Measurements from ENCODE around the gene CLCN4.

CLCN4 gene

DNA sequence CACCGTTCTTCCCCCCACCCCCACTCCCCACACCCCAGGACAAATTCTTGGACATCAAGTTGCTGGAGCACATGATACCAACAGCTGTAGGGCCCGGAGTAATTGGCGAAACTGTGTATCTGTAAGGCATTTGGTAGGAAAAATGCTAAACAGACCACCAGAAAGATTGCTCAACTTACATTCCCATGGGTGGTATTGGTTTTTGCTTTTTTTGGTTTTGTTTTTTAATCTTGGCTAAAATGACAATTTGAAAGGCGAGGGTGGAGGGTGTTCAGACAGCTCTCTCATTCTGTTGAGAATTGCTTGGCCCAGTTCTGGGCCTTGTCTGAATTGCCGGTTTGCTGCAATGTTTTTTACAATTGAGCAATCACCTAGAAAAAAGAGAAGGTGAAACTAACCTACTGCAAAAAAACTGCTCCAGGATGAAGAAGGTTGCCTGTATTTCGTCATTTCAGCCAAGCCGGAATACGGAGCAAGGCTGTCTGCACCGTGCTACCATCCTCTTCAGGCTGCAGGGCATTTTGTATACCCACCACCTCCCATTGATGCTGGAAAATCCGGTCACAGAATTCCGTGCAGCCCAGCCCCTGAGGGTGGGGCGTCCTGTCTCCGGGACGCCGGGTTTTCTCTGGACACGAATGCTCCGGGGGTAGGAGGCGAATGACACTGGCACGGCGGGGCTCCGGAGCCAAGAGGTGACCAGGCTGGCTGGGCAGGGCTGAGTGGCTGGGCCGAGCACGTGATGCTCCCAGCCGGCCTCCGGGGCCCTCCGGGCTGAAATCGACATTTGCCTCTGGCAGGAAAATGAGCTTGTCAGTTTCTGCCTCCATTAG is at the start of gene CLCN4:
Gene CLCN4 (plus strand): TSS at position 777 of the 833 bp plus-strand sequence. CDS start 28,058 bp downstream, outside the sequence.
- no peak for DNase-seq (ENCODE audit: low spot score)

DNA sequence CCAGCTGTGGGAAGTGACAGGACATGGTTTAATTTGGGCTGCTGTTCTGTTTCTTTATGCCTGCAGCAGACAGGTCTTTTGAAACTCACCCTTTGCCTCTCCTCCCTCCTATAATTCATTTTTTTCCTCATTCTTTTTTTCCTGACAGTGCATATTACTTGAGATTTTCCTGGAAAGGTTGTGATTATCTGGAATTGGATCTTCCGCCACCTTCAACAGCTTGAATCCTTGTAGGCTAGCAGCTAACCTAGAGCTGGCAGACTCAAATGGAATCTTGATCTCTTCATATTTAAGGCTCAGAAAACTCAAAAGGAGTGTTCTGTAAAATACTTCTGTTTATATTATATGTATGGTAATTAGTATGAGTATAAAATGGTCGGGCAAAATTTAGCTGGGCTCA is 49.3 kb upstream of the CLCN4 start:
- DNase-seq (ENCODE audit: low spot score), result no peak

DNA sequence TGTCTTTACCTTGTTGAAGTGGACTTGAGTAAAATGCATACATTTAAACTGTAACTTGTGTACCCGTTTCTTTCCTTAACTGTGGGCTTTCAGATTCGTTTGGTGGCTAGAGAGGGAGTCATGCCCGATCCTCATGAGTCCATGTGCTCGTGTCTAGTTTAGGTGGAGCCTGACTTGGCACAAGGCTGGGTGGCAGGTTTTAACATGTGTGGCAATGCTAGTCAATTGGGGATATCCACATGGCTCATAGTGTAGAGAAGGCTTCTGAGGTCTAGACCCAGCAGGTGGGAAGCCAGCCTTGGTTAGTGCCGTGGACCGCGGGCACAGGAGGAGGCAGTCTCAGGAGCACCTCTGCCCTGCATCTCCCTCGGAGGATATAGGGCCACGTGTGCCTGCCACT is 48.5 kb upstream of the CLCN4 start:
- DNase-seq (ENCODE audit: low spot score), result no peak

DNA sequence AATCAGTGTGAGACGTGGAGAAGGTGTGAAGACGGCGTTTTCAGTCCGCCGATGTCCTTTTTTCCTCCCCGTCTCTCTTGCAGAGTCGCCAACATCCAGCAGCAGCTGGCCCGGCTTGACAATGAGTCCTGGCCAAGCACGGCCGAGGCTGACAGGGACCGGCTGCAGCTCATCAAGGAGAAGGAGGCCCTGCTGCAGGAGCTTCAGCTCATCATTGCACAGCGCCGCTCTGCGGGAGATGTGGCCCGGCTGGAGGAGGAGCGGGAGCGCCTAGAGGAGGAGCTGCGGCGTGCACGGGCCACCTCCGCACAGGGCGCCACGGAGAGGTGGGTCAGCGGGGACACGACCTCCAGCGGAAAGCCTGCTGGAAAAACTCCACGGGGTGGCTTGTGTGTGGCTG is 47.1 kb upstream of the CLCN4 start:
- no peak for DNase-seq (ENCODE audit: low spot score)

DNA sequence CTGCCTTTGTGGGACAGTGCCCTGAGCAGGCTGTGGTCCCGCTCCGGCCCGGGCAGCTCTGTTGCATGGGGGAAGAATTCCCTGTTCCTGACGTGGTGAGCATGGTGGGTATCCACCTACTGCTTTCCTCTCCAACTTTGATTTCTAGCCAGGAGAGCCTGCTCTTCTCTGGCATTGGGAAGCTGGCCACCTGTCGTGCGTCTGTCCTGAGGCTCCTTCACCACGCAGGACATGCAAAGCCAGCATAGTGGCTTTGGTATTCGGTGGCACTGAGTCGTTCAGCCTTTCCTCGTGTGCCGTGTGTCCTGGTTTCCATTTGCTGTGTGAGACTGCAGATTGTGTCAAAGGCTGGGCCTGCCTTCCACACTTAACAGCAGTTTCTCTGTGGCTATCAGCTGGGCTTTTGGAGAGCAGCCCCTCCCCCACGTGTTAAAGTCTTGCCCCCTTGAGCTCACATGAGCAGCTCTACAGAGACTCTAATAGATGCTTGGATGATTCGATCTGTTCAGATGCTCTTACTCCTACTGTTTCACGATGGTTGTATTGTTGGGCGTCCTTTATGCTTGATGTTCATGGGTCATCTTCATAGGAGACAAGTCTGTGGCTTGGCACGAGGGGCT is 46.3 kb upstream of the CLCN4 start:
- no peak for DNase-seq (ENCODE audit: low spot score)

DNA sequence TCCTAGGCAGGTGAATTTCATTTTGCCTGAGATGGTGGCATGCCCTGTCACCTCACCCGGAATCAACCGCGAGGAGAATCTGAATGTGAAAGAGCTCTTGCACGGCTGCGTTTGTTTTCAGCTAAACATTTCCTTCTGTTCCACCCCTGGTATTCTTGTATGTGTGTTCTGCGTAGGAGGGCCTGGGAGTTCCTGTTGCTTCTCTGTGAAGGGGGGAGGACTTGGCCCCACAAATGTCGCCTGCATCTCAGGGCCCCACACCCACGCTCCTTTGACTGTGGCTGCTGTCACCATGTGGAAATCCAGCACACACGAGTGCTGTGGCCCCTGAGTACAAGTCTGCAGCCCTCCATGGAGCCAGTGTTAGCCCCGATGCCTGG is 45.8 kb upstream of the CLCN4 start:
- DNase-seq (ENCODE audit: low spot score), result no peak

DNA sequence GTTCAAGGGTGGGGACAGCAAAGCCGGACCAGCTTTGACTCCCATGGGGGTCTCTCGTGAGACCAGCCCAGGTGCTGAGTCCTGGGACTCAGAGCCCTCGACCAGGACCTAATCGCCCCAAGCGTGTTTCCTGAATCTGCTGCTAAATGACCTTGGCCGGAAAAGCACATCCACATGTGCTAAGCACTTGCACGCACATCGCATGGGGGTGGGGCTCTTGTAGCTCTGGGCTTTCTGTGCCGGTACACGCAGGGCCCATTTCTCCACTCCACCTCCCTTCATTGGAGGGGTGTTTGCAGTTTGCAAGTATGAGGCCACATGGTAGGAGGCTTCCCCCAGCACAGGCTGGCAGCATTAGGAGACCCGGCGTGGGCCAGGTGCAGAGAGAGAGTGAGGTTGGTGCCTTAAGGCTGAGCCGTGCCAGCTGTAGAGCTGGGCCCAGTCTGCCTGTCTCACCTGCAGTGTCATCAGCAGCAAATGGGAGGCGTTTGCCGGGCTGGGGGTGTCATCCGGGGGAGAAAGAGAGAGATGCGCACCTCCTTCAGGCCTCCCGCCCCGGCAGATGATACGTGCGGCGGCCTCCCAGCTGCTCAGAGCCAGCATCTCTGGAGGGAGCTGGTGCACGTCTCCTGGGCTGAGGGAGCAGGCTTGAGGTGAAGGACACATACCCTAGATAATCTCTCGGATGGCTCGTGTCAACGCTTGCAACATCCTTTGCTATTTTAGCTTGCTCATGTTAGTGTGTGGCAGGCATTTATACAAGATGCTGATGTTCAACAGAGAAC is 45.2 kb upstream of the CLCN4 start:
- no peak for DNase-seq (ENCODE audit: low spot score)

DNA sequence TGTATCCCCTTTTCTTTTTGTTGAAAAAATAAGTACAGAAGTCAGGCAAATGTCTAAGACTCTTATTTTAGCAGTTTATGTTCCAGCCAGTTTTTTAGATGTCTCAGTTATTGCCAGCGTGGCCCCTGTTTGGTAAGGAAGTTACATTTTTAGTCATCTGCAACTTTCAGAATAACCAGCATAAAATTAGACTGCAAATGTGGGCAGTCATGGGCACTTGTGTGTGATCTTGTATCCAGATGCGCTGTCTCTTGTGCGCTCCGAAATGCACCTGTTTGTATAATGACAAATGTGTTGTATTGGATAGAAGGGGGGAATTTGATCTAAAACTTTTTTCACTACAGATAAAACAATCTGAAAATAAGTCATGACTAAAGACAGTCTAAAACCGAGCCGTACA is 44.3 kb upstream of the CLCN4 start:
- DNase-seq (ENCODE audit: low spot score), result no peak

DNA sequence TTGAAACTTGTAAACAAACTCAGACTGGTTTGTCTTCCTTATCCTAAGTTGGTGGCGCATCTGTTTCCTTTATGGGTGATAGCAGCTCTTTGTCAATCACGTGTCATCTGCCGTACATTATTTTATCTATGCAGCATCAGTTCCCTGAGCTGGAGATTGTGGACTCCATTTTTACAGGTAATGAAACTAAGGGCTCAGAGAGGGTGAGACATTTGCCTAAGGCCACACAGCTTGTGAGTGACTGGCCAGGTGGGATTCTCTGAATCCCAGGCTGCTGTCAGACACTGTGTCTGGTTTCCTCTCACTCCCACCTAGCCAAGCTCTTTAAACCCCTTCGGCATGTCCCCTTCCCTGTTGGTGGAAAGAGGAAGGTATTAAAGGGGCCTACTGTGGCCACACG is 41.7 kb upstream of the CLCN4 start:
- DNase-seq (ENCODE audit: low spot score), result no peak

DNA sequence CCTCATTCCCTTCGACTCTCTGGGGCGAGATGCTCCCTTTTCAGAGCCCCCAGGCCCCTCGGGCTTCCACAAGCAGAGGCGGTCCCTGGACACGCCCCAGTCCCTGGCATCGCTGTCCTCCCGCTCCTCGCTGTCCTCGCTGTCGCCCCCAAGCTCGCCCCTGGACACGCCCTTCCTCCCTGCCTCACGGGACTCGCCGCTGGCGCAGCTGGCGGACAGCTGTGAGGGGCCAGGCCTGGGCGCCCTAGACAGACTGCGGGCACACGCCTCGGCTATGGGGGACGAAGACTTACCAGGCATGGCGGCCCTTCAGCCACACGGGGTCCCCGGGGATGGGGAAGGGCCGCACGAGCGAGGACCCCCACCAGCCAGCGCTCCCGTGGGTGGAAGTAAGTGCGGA is 39.5 kb upstream of the CLCN4 start:
- DNase-seq (ENCODE audit: low spot score), result no peak

DNA sequence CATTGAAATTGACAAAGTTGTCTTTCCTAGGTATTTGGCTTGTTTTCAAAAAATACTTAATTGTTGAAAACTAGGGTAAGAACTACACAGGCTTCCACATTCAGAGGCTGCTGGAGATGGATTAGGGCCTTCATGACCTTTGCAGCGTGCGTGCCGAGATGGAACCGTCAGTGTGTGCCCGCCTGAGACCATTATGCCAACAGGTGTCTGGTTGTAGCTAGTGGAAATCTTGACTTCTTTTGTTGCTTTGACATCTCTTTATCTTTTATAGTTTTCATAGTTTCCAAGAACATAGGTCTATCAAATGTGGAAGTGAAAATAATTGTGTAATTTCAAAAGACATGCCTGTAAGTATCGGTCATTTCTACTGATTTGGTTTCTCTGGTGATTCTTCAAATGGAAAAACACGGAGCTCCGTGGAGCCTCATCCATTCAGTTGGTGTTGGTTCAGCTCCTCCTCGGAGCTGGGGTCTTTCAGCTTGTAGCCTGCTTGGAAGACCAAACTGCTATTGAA is 38.9 kb upstream of the CLCN4 start:
- DNase-seq (ENCODE audit: low spot score), result no peak

DNA sequence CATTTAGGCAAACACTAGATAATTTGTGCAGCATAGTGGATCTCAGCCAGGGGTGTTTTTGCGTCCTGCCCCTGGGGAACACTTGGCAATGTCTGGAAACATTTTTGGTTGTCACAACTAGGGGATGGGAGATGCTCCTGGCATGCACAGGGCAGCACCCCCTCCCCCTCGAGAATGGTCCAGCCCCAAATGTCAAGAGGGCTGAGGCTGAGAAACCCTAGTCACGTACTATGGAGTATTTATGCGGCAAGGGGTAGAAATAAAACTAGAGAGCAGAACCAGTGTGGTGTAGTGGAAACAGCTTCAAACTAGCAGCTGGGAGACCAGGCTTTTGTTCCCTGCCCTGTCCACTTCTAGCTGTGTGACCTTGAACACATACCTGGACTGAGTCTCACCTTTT is 38.2 kb upstream of the CLCN4 start:
- DNase-seq (ENCODE audit: low spot score), result no peak

DNA sequence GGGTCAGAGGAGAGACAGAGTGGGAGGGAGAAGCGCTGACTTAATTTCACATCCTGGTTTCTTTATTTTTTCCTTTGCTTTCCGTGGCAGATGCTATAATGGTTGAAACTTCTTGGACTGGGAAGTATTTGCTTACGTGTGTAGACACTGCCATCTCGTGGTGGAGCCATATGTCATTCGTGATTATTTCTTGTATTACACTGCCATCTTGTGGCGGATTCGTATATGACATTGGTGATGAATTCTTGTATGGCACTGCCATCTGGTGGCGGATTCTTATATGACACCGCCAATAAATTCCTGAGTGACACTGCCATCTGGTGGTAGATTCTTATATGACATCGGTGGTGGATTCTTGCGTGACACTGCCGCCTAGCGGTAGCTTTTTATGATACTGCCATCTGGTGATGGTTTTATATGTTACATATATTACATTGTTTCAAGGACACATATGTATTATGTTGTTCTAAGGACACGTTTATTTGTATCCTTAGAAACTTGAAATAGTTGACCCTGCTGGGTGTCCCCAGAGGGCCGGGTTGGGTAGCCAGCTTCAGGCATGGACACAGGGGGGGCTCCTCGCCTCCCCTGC is 37.3 kb upstream of the CLCN4 start:
- DNase-seq (ENCODE audit: low spot score), result peak; percentile 44

DNA sequence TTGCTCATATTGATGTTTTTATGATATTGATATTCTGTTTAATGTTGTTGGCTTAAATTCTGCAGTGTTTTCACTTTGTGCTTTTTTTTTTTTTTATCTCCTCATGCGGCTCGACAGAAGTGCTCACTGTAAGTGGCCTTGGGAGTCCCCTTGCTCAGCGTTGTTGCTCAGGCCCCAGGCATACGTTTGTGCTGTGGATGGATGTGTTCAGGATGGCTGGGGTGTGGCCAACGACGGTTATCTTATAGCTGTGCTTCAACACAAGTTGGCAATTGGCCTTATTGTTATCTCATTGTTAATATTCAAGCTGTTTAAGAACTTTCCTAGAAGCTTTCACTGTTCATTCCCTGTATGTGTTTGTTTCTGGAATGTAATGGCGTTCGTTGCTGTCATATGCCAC is 36.4 kb upstream of the CLCN4 start:
- no peak for DNase-seq (ENCODE audit: low spot score)

DNA sequence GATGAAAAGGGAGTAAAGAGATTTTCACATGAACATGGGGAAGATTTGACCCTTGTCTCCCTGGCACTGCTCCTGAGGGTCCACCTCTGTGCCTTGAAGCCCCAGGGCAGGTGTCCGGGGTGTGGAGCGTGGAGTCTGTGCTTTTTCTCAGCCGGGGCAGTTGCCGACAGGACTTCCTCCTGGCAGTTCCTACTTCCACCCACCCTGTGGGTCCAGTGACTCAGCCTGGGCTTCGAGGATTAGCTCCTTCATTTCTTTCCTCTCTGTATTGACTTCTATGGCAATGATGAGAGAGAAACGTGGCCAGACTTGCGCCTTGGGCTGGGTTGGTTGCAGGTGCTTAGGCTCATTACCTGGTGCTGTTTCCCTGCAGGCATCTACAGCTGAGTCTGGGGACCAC is 35.9 kb upstream of the CLCN4 start:
- no peak for DNase-seq (ENCODE audit: low spot score)

DNA sequence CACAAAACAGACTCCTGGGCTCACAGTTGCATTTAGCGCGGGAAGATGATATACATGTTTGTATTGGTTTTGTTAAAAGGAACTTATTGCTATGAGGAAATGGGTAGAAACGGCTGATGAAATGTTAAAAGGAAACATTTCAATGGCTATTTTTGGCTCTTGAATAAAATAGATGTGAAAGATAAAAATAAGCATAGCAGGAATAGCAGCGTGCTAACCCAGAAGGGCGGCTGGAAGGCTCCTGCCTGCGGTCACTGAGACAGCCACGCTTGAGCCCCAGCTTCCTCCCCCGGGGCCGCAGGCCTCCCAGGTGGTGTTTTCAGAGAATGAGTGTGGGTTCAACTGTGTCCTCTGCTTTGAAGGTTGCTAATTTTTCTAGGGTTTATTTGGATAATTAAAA is 35.0 kb upstream of the CLCN4 start:
- no peak for DNase-seq (ENCODE audit: low spot score)

DNA sequence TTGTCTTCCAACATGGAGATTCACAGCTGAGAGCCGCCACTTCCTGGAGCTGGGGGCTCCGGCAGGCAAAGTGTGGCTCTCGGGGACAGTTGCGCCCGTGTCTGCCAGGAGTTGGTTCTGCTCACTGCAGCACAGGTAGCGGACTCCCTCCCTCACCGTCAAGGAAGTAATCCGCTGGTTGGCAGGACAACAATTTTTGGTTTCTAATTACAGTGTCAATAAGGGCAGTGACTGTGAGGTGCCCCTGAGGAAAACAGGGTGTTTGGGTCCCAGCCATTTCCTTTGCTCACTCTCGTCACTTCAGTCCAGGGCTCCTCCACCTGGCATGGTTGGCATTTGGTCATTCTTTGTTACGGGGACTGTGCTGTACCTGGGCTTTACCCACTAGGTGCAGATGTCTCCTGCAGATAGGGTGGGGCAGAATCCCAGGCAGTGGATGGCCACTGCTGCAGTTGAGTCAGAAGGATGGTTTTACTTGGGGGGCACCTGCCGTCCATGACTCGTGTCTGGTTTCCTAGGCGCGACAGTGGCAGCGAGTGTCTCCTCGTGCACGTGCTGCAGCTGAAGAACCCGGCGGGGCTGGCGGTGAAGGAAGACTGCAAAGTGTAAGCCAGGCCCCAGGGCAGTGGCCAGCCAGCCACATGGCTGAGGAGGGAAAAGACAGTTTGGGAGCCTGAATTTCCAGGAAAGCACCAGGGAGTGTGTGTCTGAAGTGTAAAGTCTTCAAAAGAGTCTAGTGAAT is 32.1 kb upstream of the CLCN4 start:
- DNase-seq (ENCODE audit: low spot score), result no peak

DNA sequence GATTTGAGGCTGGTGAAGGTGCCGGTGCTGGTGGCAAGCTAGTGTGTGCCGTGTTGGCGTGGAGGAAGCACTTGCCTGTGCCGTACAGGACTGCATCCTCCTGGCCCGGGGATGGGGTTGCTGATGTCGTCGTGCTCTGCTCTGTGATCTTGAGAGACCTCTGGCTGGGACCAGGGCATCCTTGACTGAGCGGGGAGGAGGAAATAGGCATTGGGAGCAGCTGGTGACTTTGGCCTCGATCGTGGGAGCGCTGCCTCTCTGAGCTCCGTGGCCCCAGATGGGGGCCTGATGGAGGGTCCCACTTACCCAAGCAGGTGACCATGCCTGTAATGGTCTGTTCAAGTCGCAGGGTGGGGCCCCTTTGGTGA is 31.5 kb upstream of the CLCN4 start:
- no peak for DNase-seq (ENCODE audit: low spot score)

DNA sequence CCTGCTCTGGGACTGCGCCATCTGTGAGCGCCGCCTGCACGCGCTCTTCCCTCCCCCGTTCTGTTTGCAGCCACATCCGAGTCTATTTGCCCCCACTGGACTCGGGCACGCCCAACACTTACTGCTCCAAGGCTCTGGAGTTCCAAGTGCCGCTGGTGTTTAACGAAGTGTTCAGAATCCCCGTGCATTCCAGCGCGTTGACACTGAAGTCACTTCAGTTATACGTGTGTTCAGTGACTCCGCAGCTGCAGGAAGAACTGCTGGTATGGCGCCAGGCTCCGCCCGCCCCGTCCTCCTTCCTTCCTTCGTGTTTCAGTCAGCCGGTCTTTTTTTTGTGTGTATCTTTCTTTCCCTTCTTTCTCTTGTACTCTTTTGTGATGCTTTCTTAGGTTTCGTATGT is 30.7 kb upstream of the CLCN4 start:
- DNase-seq (ENCODE audit: low spot score), result no peak

DNA sequence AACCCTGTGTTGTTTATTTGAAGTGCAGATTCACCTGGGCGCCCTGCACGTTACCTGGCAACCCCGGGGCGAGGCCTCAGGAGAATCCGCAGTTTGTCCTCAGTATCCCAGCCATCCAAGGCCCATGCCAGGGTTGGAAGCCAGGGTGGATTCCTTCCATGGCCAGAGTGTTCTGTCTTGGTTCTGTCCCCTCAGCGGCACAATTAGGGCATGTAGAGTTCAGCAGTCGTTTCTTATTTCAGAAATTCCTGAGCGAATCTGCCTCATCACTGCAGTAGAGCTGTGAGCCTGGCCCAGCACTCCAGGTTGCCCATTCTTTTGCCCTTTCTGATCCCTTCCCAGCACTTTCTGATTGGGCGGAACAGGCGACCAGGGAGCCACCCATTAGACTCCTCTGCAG is 29.9 kb upstream of the CLCN4 start:
- no peak for DNase-seq (ENCODE audit: low spot score)

DNA sequence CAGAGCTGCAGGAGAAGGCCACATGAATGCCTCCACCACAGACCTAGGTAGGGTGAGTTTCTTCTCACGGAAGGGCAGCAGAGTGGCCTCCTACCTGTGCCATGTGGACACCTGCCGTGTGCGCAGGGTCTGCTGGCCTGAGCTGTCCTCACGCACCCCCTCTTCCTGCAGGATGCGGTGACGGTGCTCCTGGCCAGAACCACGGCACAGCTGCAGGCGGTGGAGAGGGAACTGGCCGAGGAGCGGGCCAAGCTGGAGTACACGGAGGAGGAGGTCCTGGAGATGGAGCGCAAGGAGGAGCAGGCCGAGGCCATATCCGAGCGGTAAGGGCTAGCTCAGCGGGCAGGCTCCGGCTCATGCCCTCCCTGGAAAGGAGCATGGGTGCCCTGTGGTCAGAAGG is 28.4 kb upstream of the CLCN4 start:
- DNase-seq (ENCODE audit: low spot score), result no peak

DNA sequence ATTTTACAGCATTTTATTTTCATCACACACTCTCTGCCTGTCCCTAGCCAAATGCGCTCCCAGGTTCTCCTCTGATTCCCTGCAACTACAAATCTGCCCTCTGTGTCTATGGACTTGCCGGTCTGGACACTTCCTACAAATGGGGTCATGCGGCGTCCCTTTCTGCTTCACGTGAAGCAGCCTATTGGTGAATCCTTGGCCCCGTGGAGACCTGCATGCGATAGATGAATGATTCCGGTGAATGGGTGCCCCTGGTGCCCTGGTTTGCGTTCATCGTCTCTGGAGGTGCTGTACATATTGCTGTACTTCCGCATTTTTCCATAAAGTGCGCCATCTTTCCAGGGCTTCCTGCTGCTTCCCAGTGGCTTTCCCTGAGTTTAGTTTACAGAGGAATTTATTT is 27.5 kb upstream of the CLCN4 start:
- no peak for DNase-seq (ENCODE audit: low spot score)

All from D341Med (cell line).